Pancreas (tissue), 10 donors: ENCODE results near the gene SCN5A. TPM values are rescaled to one million over a fixed set of nuclear protein-coding genes. Genes with fewer than 3 reads are reported as not detected.

ENCODE experiments used
- ATAC-seq, 4 donors: fragments of 200-7000 bp; cut with Tn5 transposase; one replicate each; pipeline versions ENCODE4 v1.8.0 to v1.9.1; 2020; ENCODE audit warnings: mild to moderate bottlenecking in 4 of 4, moderate library complexity in 4 of 4
- DNase-seq, 6 donors: peaks; one replicate each; pipeline ENCODE4 v3.0.0-alpha.2; 2020
- FAIRE-seq: peaks from 2 replicates; lab custom pipeline; 2012; peaks lifted over from hg19 to GRCh38; lab: Jason Lieb, UNC
- H3K27ac ChIP-seq, 4 donors: fragments of 200-600 bp; sonication (generic); 1 replicate in 3 of 4; 2 replicates in 1 of 4; pipeline versions ENCODE4 v1.5.0 to v1.8.0; 2020
- H3K27me3 ChIP-seq, 4 donors: fragments of 200-600 bp; one replicate each; pipeline ENCODE4 v1.8.0; 2021
- H3K36me3 ChIP-seq, 3 donors: fragments of 200-600 bp; sonication (generic) in 1 of 3; one replicate each; pipeline versions ENCODE4 v1.5.0 to v1.8.0; 2020 to 2021
- H3K4me1 ChIP-seq, 3 donors: fragments of 200-600 bp; one replicate each; pipeline ENCODE4 v1.8.0; 2021
- H3K4me3 ChIP-seq, 4 donors: fragments of 200-600 bp; sonication (generic) in 2 of 4; one replicate each; pipeline versions ENCODE4 v1.5.0 to v1.8.0; 2020 to 2021
- H3K9me3 ChIP-seq, 4 donors: fragments of 200-600 bp; one replicate each; pipeline ENCODE4 v1.8.0; 2021
- WGBS, 2 donors: extraction: QIAGEN DNeasy Blood & Tissue Kit; methylation state at CpG; one replicate each; pipeline ENCODE4 v1.1.7; 2013; 5-methylcytosine and 5-hydroxymethylcytosine counted together
- intact Hi-C, 3 donors: fragments of 100-400 bp; cut with DNase I; formaldehyde crosslinking; loops; one replicate each; pipeline versions ENCODE4 v1.11.1 to v1.14.2; 2022
- polyA plus RNA-seq, 2 donors: library from polyadenylated mRNA; stranded (reverse); fragments of 200-250 nt; gene quantifications; one replicate each; pipeline ENCODE4 v1.2.3, GENCODE V29; 2013
- total RNA-seq, 6 donors: library from RNA; stranded (reverse); fragmentation: NEBNext Ultra II Directional in 4 of 6; extraction: Animal tissue kit (Norgen Biotek cat#: 25700) in 4 of 6; gene quantifications; one replicate each; pipeline versions ENCODE4 v1.2.1 to v1.2.4, GENCODE V29; 2021 to 2023
- TF ChIP-seq, protein P1 (sequence below), 4 donors: fragments of 200-600 bp; sonication (generic) in 3 of 4; IDR thresholded peaks; one replicate each; pipeline versions ENCODE4 v1.5.0 to v1.8.0; 2021; ENCODE audit warnings: antibody characterized with exemption in 4 of 4
- donor health status: healthy with polysubstance abuse.
- donor health status: DM: no; HTN: no; CAD: no; lungs with moderate emphysema.
- donor health status: DM: no; HTN: no; CAD: no.
- donor health status: control.
- donor health status: control.
- donor health status: Bipolar disorder and iron deficiency.
- donor health status: DM: yes; HTN: yes; CAD: no.
- donor health status: DM: no; HTN: no; CAD: no.
- donor health status: DM: no; HTN: no; CAD: no.
- donor health status: DM: yes; HTN: yes; CAD: no.

Gene SCN5A
- total and polyA plus RNA-seq, 8 donors = 0.07 to 0.39 (median 0.26) TPM; not detected in 1

DNA sequence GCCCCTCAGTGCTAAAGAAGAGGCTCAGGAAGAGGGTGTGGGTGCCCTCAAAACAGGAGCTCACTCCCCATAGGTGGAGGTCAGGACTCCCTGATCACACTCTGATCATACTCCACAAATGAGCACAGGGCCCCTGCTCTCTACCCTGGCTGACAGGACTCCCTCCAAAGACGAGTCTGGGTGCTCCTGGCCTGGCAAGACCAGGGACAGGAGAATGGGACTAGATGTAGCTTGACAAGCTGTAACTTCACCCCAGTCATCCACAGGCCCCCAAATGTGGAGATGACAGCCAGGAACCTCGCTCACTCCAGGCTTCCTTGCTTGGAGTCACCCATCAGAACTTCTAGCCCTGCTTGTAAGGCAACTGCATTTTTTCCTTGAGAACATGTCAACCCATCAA, 11.1 kb downstream of the SCN5A start:
- TF ChIP-seq, protein P1, sequence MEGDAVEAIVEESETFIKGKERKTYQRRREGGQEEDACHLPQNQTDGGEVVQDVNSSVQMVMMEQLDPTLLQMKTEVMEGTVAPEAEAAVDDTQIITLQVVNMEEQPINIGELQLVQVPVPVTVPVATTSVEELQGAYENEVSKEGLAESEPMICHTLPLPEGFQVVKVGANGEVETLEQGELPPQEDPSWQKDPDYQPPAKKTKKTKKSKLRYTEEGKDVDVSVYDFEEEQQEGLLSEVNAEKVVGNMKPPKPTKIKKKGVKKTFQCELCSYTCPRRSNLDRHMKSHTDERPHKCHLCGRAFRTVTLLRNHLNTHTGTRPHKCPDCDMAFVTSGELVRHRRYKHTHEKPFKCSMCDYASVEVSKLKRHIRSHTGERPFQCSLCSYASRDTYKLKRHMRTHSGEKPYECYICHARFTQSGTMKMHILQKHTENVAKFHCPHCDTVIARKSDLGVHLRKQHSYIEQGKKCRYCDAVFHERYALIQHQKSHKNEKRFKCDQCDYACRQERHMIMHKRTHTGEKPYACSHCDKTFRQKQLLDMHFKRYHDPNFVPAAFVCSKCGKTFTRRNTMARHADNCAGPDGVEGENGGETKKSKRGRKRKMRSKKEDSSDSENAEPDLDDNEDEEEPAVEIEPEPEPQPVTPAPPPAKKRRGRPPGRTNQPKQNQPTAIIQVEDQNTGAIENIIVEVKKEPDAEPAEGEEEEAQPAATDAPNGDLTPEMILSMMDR (IDR thresholded peaks at IDR 0.05) = no peak
- DNase-seq (no peak), ATAC-seq (no peak), FAIRE-seq (no peak)
- Histone ChIP-seq H3K27ac (no peak overlapping the region), H3K9me3 (no peaks in the 10 kb centered on the region), H3K4me3 (no peak overlapping the region), H3K36me3 (no peaks in the 10 kb centered on the region), H3K4me1 (no peaks in the 10 kb centered on the region), H3K27me3 (no peaks in the 10 kb centered on the region)
- intact Hi-C loops = no loop called here
- WGBS, 2 donors = 67 to 75% methylated on average over 2 of the region's 2 CpGs

DNA sequence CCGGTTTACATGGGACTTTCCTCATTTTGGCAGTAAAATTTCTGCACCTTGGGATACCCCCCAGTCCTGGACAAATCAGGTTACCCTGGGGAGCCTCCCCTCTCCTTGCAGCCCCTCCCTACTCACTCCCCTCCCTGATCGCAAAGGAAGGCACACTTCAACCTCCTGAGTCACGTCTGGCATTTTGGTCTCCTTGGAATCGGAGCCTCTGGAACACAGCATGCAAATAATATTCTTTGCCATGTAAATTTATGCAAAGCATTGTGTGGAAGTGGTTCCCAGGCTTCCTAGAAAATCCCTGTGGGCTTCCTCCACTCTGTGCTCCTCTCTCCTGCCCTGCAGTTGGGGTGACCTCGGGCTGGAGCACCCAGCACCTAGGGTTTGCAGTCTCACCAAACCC, 11.6 kb downstream of the SCN5A start:
- no peaks in the 10 kb centered on the region for H3K9me3 ChIP-seq
- no peaks in the 10 kb centered on the region for H3K27me3 ChIP-seq
- H3K4me1 ChIP-seq = no peaks in the 10 kb centered on the region
- H3K4me3 ChIP-seq = no peak overlapping the region
- FAIRE-seq (no peak), DNase-seq (no peak), ATAC-seq (no peak)
- WGBS, 2 donors = 49 to 52% methylated on average over 5 of the region's 5 CpGs
- no peak overlapping the region for H3K27ac ChIP-seq
- TF ChIP-seq, protein P1 (IDR thresholded peaks at IDR 0.05) = no peak
- intact Hi-C loops = no loop called here
- no peaks in the 10 kb centered on the region for H3K36me3 ChIP-seq

DNA sequence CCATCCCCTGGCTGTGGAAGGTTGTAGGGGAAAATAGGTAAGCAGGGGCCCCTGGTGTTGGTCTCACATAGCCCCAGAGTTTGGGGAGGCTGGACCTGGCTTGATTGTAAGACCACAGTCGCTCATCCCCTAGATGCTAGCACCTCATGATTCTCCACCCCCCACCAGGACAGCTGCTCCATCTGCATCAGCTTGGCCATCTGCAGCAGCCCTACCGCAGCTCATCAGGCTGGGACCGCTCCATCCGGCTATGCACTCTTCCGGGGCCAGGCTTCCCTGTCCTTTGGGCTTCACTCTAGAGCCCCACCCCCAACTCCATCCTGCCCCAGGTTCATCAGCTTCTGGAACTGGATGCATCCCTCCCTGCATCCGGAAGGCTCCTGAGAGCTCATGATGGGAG, 12.6 kb downstream of the SCN5A start:
- DNase-seq (no peak), FAIRE-seq (no peak), ATAC-seq (no peak)
- Histone ChIP-seq H3K4me1 (no peaks in the 10 kb centered on the region), H3K4me3 (no peak overlapping the region), H3K9me3 (no peaks in the 10 kb centered on the region), H3K27ac (no peak overlapping the region), H3K27me3 (no peaks in the 10 kb centered on the region), H3K36me3 (no peaks in the 10 kb centered on the region)
- intact Hi-C loops = no loop called here
- TF ChIP-seq, protein P1 (IDR thresholded peaks at IDR 0.05) = no peak
- 68 to 73% methylated on average over 6 of the region's 6 CpGs for WGBS, 2 donors

DNA sequence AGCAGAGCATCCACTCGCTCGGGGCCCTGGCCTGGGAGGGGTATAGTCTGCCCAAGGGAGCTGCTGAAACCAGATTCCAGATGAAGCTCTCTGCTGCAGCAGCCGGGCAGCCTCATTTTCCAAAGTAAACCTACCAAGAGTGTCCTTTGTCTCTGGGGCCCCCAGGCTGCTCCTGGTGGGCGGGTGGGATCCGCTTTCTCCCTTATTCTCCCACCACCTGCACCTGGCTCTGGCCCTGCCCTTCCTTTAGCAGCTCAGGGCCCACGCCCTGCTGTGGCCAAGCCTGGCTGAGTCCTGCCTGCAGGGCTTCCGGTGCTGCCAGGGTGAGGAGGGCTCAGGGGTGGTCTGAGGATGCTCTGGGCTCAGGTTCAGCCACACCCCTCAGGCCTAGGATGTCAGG, 13.0 kb downstream of the SCN5A start:
- TF ChIP-seq, protein P1 (IDR thresholded peaks at IDR 0.05) = no peak
- FAIRE-seq (no peak), ATAC-seq (no peak), DNase-seq (no peak)
- no peaks in the 10 kb centered on the region for H3K4me1 ChIP-seq
- 57 to 59% methylated on average over 7 of the region's 7 CpGs for WGBS, 2 donors
- intact Hi-C loops = no loop called here
- no peaks in the 10 kb centered on the region for H3K27me3 ChIP-seq
- no peaks in the 10 kb centered on the region for H3K9me3 ChIP-seq
- H3K4me3 ChIP-seq = no peak overlapping the region
- H3K27ac ChIP-seq = no peak overlapping the region
- H3K36me3 ChIP-seq = no peaks in the 10 kb centered on the region

DNA sequence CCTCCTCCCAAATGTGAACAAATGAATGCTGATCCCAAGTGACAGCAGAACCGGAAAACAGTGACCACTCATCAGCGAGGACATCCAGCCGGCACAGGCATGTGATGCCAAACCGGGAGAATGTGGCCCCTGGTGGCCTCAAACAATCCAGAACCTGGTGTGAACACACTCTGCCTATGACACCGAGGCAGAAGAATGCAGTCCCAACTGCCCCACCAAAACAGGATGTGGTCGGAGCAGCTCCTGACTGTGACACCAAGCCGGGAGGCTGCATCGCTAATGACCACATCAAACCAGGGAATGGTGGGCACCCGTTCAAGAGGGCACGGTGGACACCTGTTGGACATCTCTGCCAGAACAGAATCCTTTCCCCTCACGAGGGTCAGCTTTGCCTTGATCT, 15.4 kb downstream of the SCN5A start:
- WGBS, 2 donors = 46 to 55% methylated on average over 11 of the region's 11 CpGs
- no peak for DNase-seq
- TF ChIP-seq, protein P1 (IDR thresholded peaks at IDR 0.05) = no peak
- Histone ChIP-seq H3K4me3 (no peak overlapping the region), H3K27ac (no peak overlapping the region), H3K27me3 (no peaks in the 10 kb centered on the region), H3K36me3 (no peaks in the 10 kb centered on the region), H3K9me3 (no peaks in the 10 kb centered on the region), H3K4me1 (no peaks in the 10 kb centered on the region)
- FAIRE-seq = no peak
- intact Hi-C loops = no loop called here
- no peak for ATAC-seq
